ENCODE measurements around the gene ERC1.

GRCh38 chr12:1456885-1457284, 465.9 kb downstream of the ERC1 start:
- TF ChIP-seq, protein P1, sequence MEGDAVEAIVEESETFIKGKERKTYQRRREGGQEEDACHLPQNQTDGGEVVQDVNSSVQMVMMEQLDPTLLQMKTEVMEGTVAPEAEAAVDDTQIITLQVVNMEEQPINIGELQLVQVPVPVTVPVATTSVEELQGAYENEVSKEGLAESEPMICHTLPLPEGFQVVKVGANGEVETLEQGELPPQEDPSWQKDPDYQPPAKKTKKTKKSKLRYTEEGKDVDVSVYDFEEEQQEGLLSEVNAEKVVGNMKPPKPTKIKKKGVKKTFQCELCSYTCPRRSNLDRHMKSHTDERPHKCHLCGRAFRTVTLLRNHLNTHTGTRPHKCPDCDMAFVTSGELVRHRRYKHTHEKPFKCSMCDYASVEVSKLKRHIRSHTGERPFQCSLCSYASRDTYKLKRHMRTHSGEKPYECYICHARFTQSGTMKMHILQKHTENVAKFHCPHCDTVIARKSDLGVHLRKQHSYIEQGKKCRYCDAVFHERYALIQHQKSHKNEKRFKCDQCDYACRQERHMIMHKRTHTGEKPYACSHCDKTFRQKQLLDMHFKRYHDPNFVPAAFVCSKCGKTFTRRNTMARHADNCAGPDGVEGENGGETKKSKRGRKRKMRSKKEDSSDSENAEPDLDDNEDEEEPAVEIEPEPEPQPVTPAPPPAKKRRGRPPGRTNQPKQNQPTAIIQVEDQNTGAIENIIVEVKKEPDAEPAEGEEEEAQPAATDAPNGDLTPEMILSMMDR (IDR thresholded peaks at IDR 0.05), result no peak
- TF ChIP-seq POLR2A (IDR thresholded peaks at IDR 0.05), result no peak
- TF ChIP-seq POLR2AphosphoS5 (IDR thresholded peaks at IDR 0.05), result no peak
